SK-N-SH (cell line): ENCODE data around the gene SYNC. TPM values are rescaled to one million over a fixed set of nuclear protein-coding genes. Genes with fewer than 3 reads are reported as not detected.

ENCODE experiments used
- CTCF ChIA-PET: fragments of 300-600, 350-600 bp; formaldehyde crosslinking; extraction: SDS; loops from one replicate; lab custom pipeline; 2021; lab: Yijun Ruan, JAX
- POLR2A ChIA-PET: fragments of 350-600 bp; sonication (Branson Sonifier 250); formaldehyde crosslinking; extraction: SDS; loops from one replicate; lab custom pipeline; 2020; ENCODE audit warnings: antibody characterized with exemption, inconsistent platforms; lab: Yijun Ruan, JAX
- DNase-seq: peaks from one replicate; pipeline ENCODE4 v3.0.0; 2012
- H2AFZ ChIP-seq: fragments of 200-600 bp; sonication (generic); 2 replicates; pipeline ENCODE4 v1.8.1; 2016; ENCODE audit warnings: antibody characterized with exemption, mild to moderate bottlenecking, low read depth
- H3F3A ChIP-seq: fragments of 200-600 bp; sonication (generic); replicated peaks from 2 replicates; pipeline ENCODE3; 2016; ENCODE audit warnings: antibody characterized with exemption, mild to moderate bottlenecking; ENCODE audit not compliant: insufficient read depth
- H3K27ac ChIP-seq, 2 experiments: fragments of 200-500 bp in 1 of 2; fragments of 200-600 bp in 1 of 2; sonication (Bioruptor generic) in 1 of 2; sonication (generic), shearing (Covaris generic) in 1 of 2; 2 replicates each; pipeline versions ENCODE4 v1.5.1 to v1.6.1; 2014 to 2016; ENCODE audit warnings: low read depth in 2 of 2, inconsistent platforms in 1 of 2, low read length in 1 of 2, mild to moderate bottlenecking in 1 of 2, mixed read lengths in 1 of 2
- H3K27me3 ChIP-seq: fragments of 200-600 bp; sonication (generic), shearing (Covaris generic); 2 replicates; pipeline ENCODE4 v1.6.1; 2016; ENCODE audit warnings: mixed run types; ENCODE audit not compliant: insufficient read depth
- H3K36me3 ChIP-seq, 2 experiments: fragments of 200-500 bp in 1 of 2; fragments of 200-600 bp in 1 of 2; sonication (Bioruptor generic) in 1 of 2; sonication (generic) in 1 of 2; replicated peaks in 1 of 2; 2 replicates each; pipeline versions ENCODE3 to v1.5.1; 2014 to 2016; ENCODE audit warnings: low read length in 1 of 2, mild to moderate bottlenecking in 1 of 2; ENCODE audit not compliant: insufficient read depth in 2 of 2, control insufficient read depth in 1 of 2
- H3K4me1 ChIP-seq, 2 experiments: fragments of 200-500 bp in 1 of 2; fragments of 200-600 bp in 1 of 2; sonication (Bioruptor generic) in 1 of 2; sonication (generic), shearing (Covaris generic) in 1 of 2; 2 replicates each; pipeline versions ENCODE4 v1.5.1 to v1.6.1; 2014 to 2016; ENCODE audit warnings: low read depth in 1 of 2, low read length in 1 of 2, mixed run types in 1 of 2; ENCODE audit not compliant: insufficient read depth in 2 of 2, control insufficient read depth in 1 of 2
- H3K4me2 ChIP-seq: fragments of 200-600 bp; sonication (generic), shearing (Covaris generic); 2 replicates; pipeline ENCODE4 v1.6.1; 2017; ENCODE audit warnings: mixed run types
- H3K4me3 ChIP-seq, 2 experiments: fragments of 200-500 bp in 1 of 2; fragments of 200-600 bp in 1 of 2; sonication (Bioruptor generic) in 1 of 2; sonication (generic), shearing (Covaris generic) in 1 of 2; 2 replicates each; pipeline versions ENCODE4 v1.5.1 to v1.8.1; 2014 to 2016; ENCODE audit warnings: low read depth in 2 of 2, inconsistent platforms in 1 of 2, low read length in 1 of 2, mild to moderate bottlenecking in 1 of 2, mixed read lengths in 1 of 2, moderate library complexity in 1 of 2
- H3K79me2 ChIP-seq: fragments of 200-600 bp; sonication (generic); 2 replicates; pipeline ENCODE4 v1.8.1; 2017; ENCODE audit warnings: mild to moderate bottlenecking; ENCODE audit not compliant: insufficient read depth
- H3K9ac ChIP-seq: fragments of 200-600 bp; sonication (generic); 2 replicates; pipeline ENCODE4 v1.6.1; 2017; ENCODE audit warnings: mixed run types
- H3K9me2 ChIP-seq: fragments of 200-600 bp; sonication (generic); 2 replicates; pipeline ENCODE4 v1.6.1; 2017; ENCODE audit warnings: mixed run types
- H3K9me3 ChIP-seq: fragments of 200-600 bp; sonication (generic); 2 replicates; pipeline ENCODE4 v1.6.1; 2017; ENCODE audit warnings: mixed run types, mild to moderate bottlenecking, moderate library complexity
- H4K20me1 ChIP-seq: fragments of 200-600 bp; sonication (generic); 2 replicates; pipeline ENCODE4 v1.6.1; 2017; ENCODE audit warnings: mild to moderate bottlenecking, mixed run types; ENCODE audit not compliant: insufficient read depth
- CHD2 ChIP-seq: fragments of 150-350 bp; IDR thresholded peaks from 2 replicates; pipeline ENCODE4 v1.6.1; 2018; ENCODE audit warnings: low read length; ENCODE audit not compliant: partially characterized antibody
- ELF1 ChIP-seq: IDR thresholded peaks from 2 replicates; pipeline ENCODE4 v1.4.0; 2012
- EP300 ChIP-seq, 2 experiments: IDR thresholded peaks; 2 replicates each; pipeline versions ENCODE4 v1.4.0 to v1.6.1; 2012; ENCODE audit warnings: borderline replicate concordance in 1 of 2, low read depth in 1 of 2, low read length in 1 of 2
- FOSL2 ChIP-seq: IDR thresholded peaks from 2 replicates; pipeline ENCODE4 v1.4.0; 2012; ENCODE audit warnings: low read depth, mild to moderate bottlenecking, moderate library complexity, borderline replicate concordance
- GABPA ChIP-seq: IDR thresholded peaks from 2 replicates; pipeline ENCODE4 v1.4.0; 2012; ENCODE audit warnings: low read depth, mild to moderate bottlenecking
- GATA2 ChIP-seq: sonication (generic); formaldehyde crosslinking; IDR thresholded peaks from 2 replicates; pipeline ENCODE4 v1.5.0; 2020; ENCODE audit warnings: mild to moderate bottlenecking, missing genetic modification reagents
- MEF2A ChIP-seq: IDR thresholded peaks from 2 replicates; pipeline ENCODE4 v1.4.0; 2012; ENCODE audit warnings: low read depth, borderline replicate concordance
- NFIC ChIP-seq: IDR thresholded peaks from 2 replicates; pipeline ENCODE4 v1.4.0; 2012; ENCODE audit warnings: borderline replicate concordance
- POLR2AphosphoS5 ChIP-seq: IDR thresholded peaks from 2 replicates; pipeline ENCODE4 v1.6.1; 2012; ENCODE audit warnings: low read depth, low read length
- RAD21 ChIP-seq: IDR thresholded peaks from 2 replicates; pipeline ENCODE4 v1.6.1; 2012; ENCODE audit warnings: mild to moderate bottlenecking, low read length
- SIN3A ChIP-seq: IDR thresholded peaks from 2 replicates; pipeline ENCODE4 v1.6.1; 2012; ENCODE audit warnings: low read depth, mild to moderate bottlenecking, low read length, moderate library complexity, borderline replicate concordance
- TAF1 ChIP-seq: IDR thresholded peaks from 2 replicates; pipeline ENCODE4 v1.6.1; 2012; ENCODE audit warnings: low read depth, mild to moderate bottlenecking, low read length, moderate library complexity, borderline replicate concordance
- WGBS: methylation state at CpG from one replicate; pipeline ENCODE4 v1.1.6; 2017; ENCODE audit warnings: low lambda C conversion rate; 5-methylcytosine and 5-hydroxymethylcytosine counted together
- polyA plus RNA-seq, 3 experiments: library from polyadenylated mRNA; depleted of rRNA; stranded (reverse); fragments of >200 nt; gene quantifications; 2 replicates each; pipeline ENCODE4 v1.2.3, GENCODE V29; 2012
- TF ChIP-seq, protein P1 (sequence below): IDR thresholded peaks from 2 replicates; pipeline ENCODE4 v1.6.1; 2012; ENCODE audit warnings: mild to moderate bottlenecking, low read depth, low read length, moderate library complexity
- TF ChIP-seq, protein P2 (sequence below): fragments of 150-350 bp; IDR thresholded peaks from 2 replicates; pipeline ENCODE4 v1.6.1; 2017; ENCODE audit warnings: antibody characterized with exemption, low read length, low read depth, borderline replicate concordance
- TF ChIP-seq, protein P3 (sequence below): IDR thresholded peaks from 2 replicates; pipeline ENCODE4; 2012

The SYNC gene
- polyA plus RNA-seq, 1 of the 3 experiments (the other 2 are of a cell fraction), result 25.6 TPM

GRCh38 chr1:32650248-32650751 is 52.3 kb downstream of the SYNC start, which contains the start of gene ZBTB8OS (continued):
- TF ChIP-seq TAF1, result peak; percentile 79
- TF ChIP-seq POLR2AphosphoS5, result peak; percentile 91
- TF ChIP-seq ELF1, result peak; percentile 98

- Histone ChIP-seq H3K9me3 (no peaks in the 10 kb centered on the region), H3K79me2 (peaks cover 87% of the 10 kb centered on the region), H3K9ac (no peak overlapping the region), H3K27me3 (no peaks in the 10 kb centered on the region), H3K4me1 (peaks cover 4 to 7% of the 10 kb centered on the region in 2 experiments; a peak in 3 of 4 replicates), H3K4me2 (peak overlapping the region; percentile 83), H3K36me3 (peaks cover 0 to 6% of the 10 kb centered on the region in 2 experiments), H3F3A (peaks cover 10% of the 10 kb centered on the region), H2AFZ (no peak overlapping the region), H4K20me1 (no peaks in the 10 kb centered on the region), H3K4me3 (no peak overlapping the region), H3K9me2 (no peaks in the 10 kb centered on the region), H3K27ac (no peak overlapping the region)
- CTCF ChIA-PET, result no interaction called here
- DNase-seq, result no peak
- POLR2A ChIA-PET, result no interaction called here
- WGBS, result 79% methylated on average over 6 of the region's 6 CpGs
- TF ChIP-seq, protein P1, sequence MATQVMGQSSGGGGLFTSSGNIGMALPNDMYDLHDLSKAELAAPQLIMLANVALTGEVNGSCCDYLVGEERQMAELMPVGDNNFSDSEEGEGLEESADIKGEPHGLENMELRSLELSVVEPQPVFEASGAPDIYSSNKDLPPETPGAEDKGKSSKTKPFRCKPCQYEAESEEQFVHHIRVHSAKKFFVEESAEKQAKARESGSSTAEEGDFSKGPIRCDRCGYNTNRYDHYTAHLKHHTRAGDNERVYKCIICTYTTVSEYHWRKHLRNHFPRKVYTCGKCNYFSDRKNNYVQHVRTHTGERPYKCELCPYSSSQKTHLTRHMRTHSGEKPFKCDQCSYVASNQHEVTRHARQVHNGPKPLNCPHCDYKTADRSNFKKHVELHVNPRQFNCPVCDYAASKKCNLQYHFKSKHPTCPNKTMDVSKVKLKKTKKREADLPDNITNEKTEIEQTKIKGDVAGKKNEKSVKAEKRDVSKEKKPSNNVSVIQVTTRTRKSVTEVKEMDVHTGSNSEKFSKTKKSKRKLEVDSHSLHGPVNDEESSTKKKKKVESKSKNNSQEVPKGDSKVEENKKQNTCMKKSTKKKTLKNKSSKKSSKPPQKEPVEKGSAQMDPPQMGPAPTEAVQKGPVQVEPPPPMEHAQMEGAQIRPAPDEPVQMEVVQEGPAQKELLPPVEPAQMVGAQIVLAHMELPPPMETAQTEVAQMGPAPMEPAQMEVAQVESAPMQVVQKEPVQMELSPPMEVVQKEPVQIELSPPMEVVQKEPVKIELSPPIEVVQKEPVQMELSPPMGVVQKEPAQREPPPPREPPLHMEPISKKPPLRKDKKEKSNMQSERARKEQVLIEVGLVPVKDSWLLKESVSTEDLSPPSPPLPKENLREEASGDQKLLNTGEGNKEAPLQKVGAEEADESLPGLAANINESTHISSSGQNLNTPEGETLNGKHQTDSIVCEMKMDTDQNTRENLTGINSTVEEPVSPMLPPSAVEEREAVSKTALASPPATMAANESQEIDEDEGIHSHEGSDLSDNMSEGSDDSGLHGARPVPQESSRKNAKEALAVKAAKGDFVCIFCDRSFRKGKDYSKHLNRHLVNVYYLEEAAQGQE, result no peak
- no peak for TF ChIP-seq MEF2A
- TF ChIP-seq, protein P2, sequence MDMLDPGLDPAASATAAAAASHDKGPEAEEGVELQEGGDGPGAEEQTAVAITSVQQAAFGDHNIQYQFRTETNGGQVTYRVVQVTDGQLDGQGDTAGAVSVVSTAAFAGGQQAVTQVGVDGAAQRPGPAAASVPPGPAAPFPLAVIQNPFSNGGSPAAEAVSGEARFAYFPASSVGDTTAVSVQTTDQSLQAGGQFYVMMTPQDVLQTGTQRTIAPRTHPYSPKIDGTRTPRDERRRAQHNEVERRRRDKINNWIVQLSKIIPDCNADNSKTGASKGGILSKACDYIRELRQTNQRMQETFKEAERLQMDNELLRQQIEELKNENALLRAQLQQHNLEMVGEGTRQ, result no peak
These were observed 55.0 kb downstream of the SYNC start for GRCh38 chr1:32647308-32648134.

GRCh38 chr1:32644426-32644825 is 58.1 kb downstream of the SYNC start:
- H3K79me2 ChIP-seq, result peaks cover 92% of the 10 kb centered on the region
- H3K27ac ChIP-seq, result no peak overlapping the region
- peaks cover 0 to 3% of the 10 kb centered on the region in 2 experiments; a peak in 1 of 4 replicates for H3K4me1 ChIP-seq
- no peaks in the 10 kb centered on the region for H3K9me3 ChIP-seq
- CTCF ChIA-PET, result no interaction called here
- peaks cover 4% of the 10 kb centered on the region for H3F3A ChIP-seq
- no peak overlapping the region for H3K4me3 ChIP-seq
- 0 out of 2 replicates have a peak, but pooled peaks cover 6% of the 10 kb centered on the region for H4K20me1 ChIP-seq
- no peaks in the 10 kb centered on the region for H3K36me3 ChIP-seq
- no peak overlapping the region for H3K4me2 ChIP-seq
- POLR2A ChIA-PET, result no interaction called here
- no peaks in the 10 kb centered on the region for H3K9me2 ChIP-seq
- H2AFZ ChIP-seq, result no peak overlapping the region
- WGBS, result 100% methylated on average over 4 of the region's 4 CpGs
- no peak for DNase-seq
- no peaks in the 10 kb centered on the region for H3K27me3 ChIP-seq
- no peak overlapping the region for H3K9ac ChIP-seq
- TF ChIP-seq EP300 (IDR thresholded peaks at IDR 0.05; ENCODE audit: borderline replicate concordance in 1 of 2, low read depth in 1 of 2, low read length in 1 of 2) (no peak), MEF2A (no peak), FOSL2 (no peak), GABPA (no peak), ELF1 (no peak), SIN3A (no peak), CHD2 (no peak), GATA2 (no peak), RAD21 (no peak), NFIC (no peak), POLR2AphosphoS5 (no peak)
- TF ChIP-seq, protein P3, sequence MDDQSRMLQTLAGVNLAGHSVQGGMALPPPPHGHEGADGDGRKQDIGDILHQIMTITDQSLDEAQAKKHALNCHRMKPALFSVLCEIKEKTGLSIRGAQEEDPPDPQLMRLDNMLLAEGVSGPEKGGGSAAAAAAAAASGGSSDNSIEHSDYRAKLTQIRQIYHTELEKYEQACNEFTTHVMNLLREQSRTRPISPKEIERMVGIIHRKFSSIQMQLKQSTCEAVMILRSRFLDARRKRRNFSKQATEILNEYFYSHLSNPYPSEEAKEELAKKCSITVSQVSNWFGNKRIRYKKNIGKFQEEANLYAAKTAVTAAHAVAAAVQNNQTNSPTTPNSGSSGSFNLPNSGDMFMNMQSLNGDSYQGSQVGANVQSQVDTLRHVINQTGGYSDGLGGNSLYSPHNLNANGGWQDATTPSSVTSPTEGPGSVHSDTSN, result no peak
- TF ChIP-seq, protein P2, result no peak
